GM19468 (cell line): Measurements from ENCODE around the gene FGD2.
"Not testable (repeated sequence)": the region's sequence is repeated elsewhere in the genome, so short reads cannot be mapped to it uniquely, and the experiment has no call there.

Experiments used
- ATAC-seq: cut with Tn5 transposase; IDR thresholded peaks from one replicate; pipeline ENCODE4 v1.9.1; 2021; ENCODE audit warnings: mild to moderate bottlenecking, moderate library complexity, moderate number of reproducible peaks; ENCODE audit not compliant: unreplicated experiment; ENCODE audit errors: extremely low read depth

FGD2 gene

DNA sequence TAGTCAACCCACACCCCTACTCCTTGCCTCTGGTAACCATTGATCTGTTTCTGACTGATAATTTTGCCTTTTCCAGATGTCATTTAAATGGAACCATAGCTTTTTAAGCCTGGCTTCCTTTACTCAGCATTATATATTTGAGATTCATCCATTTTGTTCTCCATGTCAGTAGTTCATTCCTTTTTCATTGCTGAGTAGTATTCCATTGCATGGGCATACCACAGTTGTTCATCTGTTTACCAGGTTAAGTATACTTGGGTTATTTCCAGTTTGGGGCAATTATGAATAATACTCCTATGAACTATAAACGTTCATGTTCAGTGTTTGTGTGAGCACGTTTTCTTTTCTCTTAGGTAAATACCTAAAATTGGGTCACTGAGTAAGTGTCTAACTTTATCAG, 25.1 kb downstream of the FGD2 start:
- no peak for ATAC-seq

DNA sequence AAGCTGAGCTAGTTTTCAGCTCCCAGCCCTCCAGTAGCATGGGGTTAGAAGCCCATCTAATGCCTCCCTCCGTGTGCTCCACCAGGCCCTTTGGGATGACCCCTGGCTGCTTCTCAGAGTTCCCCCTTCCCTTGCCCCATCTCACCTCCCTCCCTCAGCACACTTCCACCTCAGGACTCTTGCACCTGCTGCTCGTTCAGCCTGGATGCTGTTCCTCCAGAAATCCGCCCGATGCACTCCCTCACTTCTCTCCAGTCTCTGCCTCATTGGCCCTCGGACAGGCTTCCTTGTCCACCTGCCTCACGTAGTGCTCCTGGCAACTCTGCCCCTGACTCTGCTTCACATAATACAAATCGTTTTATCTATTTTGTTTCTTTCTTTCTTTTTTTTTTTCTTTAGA, 26.8 kb downstream of the FGD2 start:
- ATAC-seq: no peak

DNA sequence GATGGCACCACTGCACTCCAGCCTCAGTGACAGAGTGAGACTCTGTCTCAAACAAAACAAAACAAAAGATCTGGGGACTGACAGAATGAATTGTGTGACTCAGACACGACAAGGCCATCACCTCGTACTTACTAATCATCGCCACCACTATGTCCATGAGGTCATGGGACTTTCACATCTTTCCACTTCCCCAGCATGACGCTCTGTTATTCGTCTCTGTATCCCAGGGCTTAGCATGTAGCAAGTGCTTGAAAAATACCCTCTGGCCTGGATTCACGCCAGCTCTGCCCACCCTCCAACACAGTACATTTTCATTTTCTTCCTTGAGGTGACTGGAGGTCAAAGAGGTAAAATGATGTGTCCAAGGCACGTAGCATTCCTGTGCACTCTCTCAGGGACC, 27.8 kb downstream of the FGD2 start:
- ATAC-seq: no peak

DNA sequence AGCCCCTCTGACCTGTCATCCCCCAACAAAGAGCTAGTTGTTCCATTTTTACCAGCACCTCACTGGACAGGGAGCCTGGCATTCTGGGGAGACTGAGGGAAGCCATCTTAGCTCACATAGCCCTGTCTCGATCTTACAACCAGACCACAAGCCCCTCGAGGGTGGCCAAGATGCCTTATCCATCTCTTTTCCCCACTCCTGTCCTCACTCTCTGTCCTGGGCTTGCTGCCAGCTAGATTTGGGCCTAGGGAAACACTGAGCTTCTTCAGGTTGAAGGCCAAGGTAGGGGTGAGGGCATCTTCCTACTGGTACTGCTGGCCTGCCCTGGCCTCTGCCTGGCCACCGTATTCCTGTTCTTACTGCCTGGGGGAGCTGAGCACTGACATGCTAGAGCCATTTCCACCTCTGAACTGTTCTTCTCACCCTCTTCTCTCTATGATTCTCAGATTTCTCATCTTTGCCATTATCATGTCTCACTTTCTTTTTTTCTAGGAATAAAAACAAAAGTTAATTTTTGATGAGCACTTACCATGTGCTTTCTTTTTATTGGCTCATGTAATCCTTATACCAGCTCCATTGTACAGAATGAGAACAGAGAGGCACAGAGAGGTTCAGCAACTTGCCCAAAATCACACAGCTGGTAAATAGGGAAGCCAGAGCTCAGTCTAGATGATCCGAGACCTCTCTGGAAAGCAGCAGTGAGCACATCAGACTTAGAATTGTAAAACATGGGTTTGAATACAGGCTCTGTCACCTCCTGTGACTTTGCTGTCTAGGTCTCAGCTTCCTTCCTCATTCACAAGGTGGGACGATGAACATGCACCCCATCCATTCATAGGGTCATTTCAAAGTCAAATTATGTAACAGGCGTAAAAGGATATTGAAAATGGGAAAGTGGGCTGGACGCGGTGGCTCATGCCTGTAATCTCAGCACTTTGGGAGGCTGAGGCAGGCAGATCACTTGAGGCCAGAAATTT, 28.7 kb downstream of the FGD2 start:
- no peak for ATAC-seq

DNA sequence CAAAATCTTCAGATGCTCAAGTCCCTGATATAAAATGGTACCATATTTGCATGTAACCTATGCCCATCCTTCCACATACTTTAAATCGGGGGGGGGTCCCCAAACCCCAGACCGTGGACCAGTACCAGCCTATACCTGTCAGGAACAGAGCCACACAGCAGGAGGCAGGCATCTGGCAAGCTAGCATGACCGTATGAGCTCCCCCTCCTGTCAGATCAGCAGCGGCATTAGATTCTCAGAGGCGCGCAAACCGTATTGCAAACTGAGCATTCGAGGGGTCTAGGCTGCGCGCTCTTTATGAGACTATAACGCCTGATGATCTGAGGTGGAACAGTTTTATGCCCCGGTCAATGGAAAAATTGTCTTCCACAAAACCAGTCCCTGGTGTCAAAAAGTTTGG, 30.7 kb downstream of the FGD2 start:
- ATAC-seq: no peak

DNA sequence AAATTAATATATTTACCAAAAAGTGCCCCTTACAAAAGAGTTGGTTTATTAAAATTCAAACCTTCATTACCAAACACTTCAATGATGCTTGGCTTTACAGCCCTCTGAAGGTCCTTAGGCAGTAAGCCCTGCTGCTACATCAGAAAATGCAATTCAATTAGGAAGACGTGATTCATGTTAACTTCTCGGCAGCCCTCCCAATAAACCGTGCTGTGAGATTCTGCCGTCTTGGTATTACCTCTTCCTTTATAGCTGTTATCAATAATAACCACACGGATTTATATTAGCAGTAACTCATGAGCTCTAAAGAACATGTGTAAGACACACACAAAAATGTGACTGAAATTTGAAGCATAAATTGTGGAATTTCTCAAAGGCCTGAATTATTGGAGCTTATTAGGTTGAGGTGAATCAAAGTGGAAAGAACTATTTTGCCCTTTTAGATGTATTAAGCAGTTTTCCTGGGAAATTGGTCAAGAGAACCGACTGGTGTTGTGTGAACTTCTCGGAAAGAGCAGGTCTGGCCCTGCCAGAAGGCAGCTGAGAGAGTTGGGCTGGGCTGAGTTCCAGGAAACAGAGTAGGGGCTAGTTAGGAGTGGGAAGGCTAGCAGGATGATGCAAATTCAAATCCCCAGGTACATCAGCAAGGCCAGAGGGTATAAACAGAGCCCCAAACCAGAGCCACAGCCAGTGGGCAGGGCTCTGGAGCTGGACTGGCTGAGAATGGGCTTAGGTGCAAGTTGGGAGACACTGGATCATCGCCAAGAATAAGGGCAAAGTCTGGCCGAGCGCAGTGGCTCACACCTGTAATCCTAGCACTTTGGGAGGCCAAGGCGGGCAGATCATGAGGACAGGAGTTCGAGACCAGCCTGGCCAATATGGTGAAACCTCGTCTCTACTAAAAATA, 33.1 kb downstream of the FGD2 start:
- no peak for ATAC-seq

DNA sequence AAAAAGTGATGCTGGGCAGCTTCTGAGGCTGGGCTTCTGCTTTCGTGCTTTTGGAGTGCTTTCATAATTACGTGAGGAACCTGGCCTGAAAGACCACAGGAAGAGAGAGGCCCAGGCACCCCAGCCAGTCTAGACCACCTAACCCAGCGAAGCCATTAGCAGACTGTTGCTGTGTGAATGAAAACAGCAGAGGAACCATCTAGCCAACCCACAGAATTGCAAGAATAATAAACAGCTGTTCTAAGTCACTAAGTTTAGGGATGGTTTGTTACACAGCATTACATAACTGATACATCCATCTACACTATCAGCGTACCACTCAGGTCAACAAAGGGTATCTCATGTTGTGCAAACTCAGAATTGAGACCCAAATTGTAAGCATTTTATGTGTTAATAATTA, 34.5 kb downstream of the FGD2 start:
- no peak for ATAC-seq

DNA sequence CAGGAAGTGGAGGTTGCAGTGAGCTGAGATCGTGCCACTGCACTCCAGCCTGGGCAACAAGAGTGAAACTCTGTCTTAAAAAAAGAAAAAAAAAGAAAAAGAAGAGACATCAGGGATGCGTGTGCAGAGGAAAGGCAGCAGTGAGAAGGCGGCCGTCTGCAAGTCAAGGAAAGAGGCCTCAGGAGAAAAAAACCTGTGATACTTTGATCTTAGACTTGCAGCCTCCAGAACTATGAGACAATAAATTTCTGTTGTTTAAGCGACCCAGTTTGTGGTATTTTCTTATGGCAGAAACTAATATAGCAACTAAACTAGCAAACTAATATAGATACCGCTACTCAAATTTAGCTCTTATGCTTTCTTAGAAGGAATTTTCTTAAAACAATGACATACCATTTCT, 36.1 kb downstream of the FGD2 start:
- no peak for ATAC-seq

DNA sequence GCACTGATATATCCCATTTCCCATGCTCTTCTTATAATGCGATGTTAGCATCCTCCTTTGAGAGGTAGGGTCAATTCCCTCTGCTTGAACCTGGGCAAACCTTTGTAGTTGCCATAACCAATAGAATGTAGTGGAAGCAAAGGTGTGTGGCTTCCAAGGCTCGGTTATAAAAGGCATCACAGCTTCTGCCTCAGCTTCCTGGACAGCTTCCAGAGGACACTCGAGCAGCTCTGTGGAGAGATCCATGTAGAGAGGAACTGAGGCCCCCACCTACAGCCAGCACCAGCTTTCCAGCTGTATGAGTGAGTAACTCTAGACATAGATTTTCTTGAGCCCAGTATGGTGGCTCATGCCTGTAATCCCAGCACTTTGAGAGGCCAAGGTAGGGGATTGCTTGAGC, 36.7 kb downstream of the FGD2 start:
- no peak for ATAC-seq

DNA sequence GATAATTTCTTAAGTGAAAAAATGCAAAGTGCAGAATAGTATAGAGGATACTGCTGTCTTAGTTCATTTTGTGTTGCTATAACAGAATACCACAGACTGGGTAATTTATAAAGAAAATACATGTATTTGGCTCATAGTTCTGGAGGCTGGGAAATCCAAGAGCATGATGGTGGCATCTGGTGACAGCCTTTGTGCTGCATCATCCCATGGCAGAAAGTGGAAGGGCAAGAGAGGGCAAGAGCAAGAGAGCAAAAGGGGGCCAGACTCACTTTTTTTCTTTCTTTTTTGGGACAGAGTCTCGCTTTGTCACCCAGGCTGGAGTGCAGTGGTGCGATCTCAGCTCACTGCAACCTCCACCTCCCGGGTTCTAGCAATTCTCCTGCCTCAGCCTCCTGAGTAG, 37.6 kb downstream of the FGD2 start:
- ATAC-seq: not testable (repeated sequence)

DNA sequence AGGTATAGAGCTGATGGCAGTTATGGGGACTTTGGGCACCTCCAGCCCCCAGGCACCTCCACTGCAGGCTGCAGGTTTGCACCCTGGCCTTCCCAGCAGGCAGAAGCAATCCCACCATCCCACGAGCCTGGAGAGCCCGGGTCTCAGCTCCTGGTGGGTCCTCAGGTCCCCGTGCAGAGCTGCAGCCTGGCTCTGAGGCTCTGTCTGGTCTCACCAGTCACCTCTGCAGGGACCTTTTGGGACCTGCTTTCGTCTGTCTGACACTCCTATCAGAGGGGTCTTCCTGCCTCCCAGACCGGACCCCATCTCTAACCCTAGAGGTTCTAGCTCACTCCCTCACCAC, 41.9 kb downstream of the FGD2 start:
- ATAC-seq: no peak

DNA sequence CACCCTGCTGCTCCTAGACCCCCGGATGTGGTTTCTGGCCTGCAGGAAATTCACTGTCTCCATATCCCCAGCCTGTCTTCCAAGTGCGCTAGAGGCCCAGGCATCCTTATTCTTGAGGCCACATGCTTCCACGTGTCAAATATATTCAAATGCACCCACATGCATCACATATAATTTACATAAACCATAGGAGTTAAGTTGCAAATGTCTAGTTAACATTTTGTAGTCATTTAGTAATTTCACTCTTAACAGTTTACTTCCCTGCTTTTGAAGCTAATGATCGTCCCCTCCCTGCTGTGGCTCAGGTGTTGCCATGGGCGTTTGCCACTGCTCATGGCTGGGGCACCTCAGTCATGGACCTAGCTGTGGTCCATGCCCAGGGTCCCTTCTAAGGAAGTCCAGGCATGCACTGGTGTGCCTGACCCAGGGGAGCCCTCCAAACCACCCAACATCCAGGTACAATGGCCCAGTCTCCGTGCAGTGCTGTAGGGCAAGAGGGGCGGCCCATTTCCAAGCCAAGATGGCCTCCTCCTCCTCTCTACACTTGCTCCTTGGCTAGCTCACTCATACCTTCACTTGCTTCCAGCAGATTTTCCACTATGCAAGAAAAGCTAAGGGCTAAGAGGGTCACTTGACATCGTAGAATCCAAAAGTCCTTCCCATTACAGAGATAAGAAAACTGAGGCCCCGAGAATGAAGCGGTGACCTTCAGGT, 42.4 kb downstream of the FGD2 start:
- ATAC-seq: no peak

DNA sequence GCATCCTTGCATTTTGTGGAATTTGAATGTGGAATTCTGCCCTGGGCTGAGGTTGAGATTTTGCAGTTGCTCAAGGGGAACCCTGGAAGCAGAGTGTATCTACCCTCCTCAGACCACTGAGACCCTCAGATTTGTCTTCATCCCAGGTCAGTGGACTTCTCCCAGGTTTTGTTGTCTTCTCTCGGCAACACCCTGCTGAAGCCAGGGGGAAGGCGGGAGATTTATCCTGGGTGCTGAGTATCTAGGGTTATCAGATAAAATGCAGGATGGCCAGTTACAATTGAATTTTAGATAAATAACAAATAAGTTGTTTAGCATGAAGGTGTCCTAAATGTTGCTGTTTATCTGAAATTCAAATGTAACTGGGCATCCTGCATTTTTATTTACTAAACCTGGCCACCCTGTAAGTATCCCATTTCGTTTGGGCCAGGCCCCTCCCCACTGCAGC, 43.0 kb downstream of the FGD2 start:
- ATAC-seq: no peak

DNA sequence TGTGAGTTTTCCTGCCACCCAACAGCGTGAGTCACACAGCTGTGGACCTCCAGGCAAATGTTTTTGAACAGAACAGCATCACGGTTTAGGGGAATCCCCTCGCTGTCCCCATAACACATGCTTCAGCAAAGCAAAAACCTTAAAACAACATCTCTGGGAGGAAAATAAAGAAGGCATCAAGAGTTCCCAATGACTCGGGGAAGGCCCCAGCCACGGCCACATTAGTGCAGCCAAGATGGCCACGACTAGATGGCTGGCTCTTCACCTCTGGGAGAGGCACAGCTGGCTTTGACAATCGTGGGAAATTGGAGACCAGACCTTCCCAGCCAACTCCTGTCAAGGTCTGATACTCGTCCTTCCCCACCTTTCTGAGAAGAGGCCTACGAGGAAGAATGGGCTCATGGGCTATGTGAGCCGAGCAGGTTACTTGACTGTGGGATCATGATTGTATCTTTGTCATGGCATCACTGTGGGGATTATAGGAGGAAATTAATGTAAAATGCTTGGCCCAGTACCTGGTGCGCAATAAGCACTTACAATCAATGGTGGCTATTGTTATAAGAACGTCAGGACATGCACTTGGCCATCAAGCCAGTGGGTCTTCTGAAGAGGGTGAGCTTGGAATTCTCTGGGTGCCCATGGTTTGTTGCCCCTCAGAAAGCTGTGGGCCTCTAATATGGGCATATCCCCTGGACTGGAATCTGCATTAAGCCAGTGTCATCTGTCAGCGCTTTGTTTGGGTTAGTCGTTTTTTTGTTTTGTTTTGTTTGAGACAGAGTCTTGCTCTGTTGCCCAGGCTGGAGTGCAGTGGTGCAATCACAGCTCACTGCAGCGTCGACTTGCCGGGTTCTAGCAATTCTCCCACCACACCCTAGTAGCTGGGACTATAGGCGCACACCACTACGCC, 43.6 kb downstream of the FGD2 start:
- peak; percentile 27 for ATAC-seq

DNA sequence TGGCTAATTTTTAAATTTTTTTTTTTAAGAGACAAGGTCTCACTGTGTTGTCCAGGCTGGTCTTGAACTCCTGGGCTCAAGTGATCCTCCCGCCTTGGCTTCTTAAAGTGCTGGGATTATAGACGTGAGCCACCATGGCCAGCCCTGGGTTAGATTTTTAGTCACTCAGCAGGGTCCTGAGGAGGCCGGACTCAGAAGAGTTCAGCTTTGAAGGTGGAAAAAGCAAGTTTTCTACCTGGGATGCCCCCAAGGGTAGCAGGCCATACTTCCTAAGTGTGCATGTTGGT, 44.2 kb downstream of the FGD2 start:
- no peak for ATAC-seq

DNA sequence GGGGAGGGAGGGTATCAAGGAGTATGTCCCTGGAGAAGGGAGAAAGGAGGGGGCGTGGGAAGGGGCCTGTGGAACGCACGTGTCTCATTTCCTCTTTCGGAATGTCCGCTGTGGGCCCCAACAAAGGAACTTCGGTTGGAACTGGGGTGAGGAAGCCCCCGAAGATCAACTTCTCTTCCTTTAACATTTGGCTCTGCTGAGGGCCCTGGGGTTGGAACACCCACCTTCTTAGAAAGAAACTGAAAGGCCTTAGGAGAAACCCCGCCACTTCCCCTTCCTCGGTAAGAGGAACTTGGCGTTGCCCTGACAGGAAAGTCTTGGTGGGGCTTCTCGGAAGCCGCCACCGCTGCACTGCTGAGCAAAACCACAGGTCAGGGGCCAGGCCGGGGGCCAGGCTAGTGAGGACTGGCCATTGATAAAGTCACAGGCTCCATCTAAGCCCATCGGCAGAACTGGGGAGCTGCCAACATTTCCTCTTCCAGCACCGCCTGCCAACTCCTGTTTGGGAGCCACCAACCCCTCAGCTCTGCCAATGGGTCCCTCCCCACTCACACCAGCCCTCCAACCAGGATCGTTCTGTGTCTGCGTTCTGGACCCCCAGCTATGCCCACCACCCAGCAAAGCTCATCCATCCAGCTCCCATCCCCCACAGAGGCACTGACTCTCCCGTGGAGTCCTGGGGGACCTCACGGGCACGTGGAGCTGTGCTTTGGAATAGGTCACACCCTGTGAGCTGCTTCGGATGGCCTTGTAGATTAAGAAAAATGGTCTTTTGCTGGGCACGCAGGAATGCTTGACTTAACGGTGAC, 44.8 kb downstream of the FGD2 start:
- peak; percentile 19 for ATAC-seq

DNA sequence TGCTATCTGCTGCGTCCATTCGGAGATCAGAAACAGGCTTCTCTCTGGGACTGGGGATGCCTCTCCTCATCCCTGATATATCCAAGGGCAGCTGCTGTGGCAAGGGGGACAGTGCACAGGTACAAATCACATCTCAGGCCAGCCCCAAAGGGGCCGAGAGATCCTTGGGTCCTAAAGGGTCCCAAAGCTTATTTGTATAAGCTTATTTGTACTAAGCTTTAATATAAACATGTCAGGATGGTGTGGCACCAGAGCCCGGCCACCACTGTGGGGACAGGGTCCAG, 45.3 kb downstream of the FGD2 start:
- no peak for ATAC-seq

DNA sequence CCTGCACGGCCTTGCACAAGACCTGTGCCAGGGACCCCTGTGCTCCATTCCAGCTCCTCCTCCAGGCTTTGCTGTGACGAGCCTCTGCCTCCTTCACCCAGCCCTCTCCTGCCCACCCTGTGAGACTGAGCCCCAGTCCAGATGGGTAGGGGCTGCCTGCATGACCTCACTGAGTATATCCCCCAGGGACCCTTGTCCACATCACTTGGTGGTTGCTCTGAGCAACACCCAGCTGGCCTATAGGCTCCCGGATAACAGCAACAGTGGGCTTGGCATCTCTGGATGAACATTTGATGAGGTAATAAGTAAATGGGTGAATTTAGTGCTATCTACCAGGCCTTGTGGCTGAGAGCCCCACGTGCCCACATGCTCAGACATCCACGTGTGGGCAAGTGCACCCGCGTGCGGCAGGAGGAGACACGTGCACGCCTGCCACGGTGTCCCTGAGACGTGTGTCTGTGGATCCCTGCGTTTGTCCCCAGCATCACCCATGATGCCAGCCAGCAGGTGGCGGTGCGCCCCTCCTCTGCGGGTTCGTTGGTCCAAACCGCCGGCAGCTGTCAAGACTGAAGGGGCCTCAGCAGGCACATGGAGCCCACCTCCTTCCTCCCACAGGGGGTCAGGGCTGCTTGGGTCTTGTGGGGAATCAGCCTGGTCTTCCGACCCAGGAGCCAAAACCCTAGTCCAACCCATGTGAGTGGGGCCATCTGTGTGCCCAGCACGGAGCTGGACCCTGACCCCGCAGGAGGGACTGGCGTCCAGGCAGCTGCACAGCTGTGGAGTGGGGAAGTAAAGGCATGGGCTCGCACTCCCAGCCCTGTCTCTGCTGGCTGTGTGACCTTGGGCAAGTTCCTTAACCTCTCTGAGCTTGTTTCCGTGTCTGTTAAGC, 45.9 kb downstream of the FGD2 start:
- no peak for ATAC-seq
